OCI-LY3 (cell line): Measurements from ENCODE around the gene ATP11C.

Experiments
- EZH2phosphoT487 ChIP-seq: fragments of 200-600 bp; shearing (Covaris generic); IDR thresholded peaks from 2 replicates; pipeline ENCODE4 v1.6.1; 2018; ENCODE audit warnings: antibody characterized with exemption, mixed run types, low read depth
- TF ChIP-seq, protein P1 (sequence below): fragments of 200-600, 300-600 bp; sonication (generic); IDR thresholded peaks from 2 replicates; pipeline ENCODE4 v1.5.1; 2014; ENCODE audit warnings: antibody characterized with exemption, low read length, low read depth

DNA sequence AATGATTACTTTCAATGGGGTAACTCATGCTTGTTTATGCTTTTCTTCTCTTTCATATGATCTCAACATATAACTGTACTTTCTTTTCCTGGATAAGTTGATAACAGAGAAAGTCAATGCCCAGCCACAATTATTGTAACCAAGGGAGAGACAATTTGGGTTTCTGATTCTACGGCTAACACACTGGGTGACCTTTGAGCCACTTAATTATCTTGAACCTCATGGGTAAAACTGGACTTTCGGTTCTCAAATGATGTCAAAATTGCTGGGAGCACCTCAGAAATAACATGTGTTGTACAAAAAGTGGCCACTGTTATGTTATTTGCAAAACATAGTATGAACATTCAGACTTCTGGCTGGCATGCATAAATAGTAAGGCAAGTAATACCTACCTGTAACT lies 145.3 kb downstream of the ATP11C start:
- TF ChIP-seq, protein P1, sequence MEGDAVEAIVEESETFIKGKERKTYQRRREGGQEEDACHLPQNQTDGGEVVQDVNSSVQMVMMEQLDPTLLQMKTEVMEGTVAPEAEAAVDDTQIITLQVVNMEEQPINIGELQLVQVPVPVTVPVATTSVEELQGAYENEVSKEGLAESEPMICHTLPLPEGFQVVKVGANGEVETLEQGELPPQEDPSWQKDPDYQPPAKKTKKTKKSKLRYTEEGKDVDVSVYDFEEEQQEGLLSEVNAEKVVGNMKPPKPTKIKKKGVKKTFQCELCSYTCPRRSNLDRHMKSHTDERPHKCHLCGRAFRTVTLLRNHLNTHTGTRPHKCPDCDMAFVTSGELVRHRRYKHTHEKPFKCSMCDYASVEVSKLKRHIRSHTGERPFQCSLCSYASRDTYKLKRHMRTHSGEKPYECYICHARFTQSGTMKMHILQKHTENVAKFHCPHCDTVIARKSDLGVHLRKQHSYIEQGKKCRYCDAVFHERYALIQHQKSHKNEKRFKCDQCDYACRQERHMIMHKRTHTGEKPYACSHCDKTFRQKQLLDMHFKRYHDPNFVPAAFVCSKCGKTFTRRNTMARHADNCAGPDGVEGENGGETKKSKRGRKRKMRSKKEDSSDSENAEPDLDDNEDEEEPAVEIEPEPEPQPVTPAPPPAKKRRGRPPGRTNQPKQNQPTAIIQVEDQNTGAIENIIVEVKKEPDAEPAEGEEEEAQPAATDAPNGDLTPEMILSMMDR = no peak
- no peak for TF ChIP-seq EZH2phosphoT487
